Liver (tissue), 9 donors: ENCODE data around the gene TBX21. TPM values are rescaled to one million over a fixed set of nuclear protein-coding genes. Genes with fewer than 3 reads are reported as not detected.

Experiments used
- DNase-seq: peaks from one replicate; pipeline ENCODE4 v3.0.0-alpha.2; 2017; ENCODE audit warnings: low spot score
- H3K27ac ChIP-seq, 2 donors: one replicate each; pipeline ENCODE4 v1.7.0; 2013; ENCODE audit warnings: inconsistent platforms in 2 of 2, low read length in 2 of 2, control low read depth in 1 of 2, low read depth in 1 of 2, mild to moderate bottlenecking in 1 of 2
- H3K27me3 ChIP-seq, 4 donors: one replicate each; pipeline versions ENCODE4 v1.6.1 to v1.7.0; 2013; ENCODE audit warnings: low read length in 3 of 4, inconsistent platforms in 1 of 4, mild to moderate bottlenecking in 1 of 4, moderate library complexity in 1 of 4; ENCODE audit not compliant: control insufficient read depth in 4 of 4, insufficient read depth in 4 of 4
- H3K36me3 ChIP-seq, 4 donors: one replicate each; pipeline versions ENCODE4 v1.6.1 to v1.7.0; 2013; ENCODE audit warnings: low read length in 3 of 4, mild to moderate bottlenecking in 3 of 4, low read depth in 1 of 4, moderate library complexity in 1 of 4; ENCODE audit not compliant: control insufficient read depth in 4 of 4, insufficient read depth in 3 of 4
- H3K4me1 ChIP-seq, 4 donors: one replicate each; pipeline versions ENCODE4 v1.6.1 to v1.7.0; 2013; ENCODE audit warnings: low read length in 3 of 4, mild to moderate bottlenecking in 3 of 4, moderate library complexity in 1 of 4; ENCODE audit not compliant: control insufficient read depth in 4 of 4, insufficient read depth in 4 of 4
- H3K4me3 ChIP-seq, 3 donors: one replicate each; pipeline versions ENCODE4 v1.6.1 to v1.7.0; 2013; ENCODE audit warnings: low read length in 3 of 3, control low read depth in 1 of 3, low read depth in 1 of 3, mild to moderate bottlenecking in 1 of 3
- H3K9ac ChIP-seq, 2 donors: one replicate each; pipeline ENCODE4 v1.7.0; 2013; ENCODE audit warnings: low read length in 2 of 2, mild to moderate bottlenecking in 2 of 2, moderate library complexity in 2 of 2, control low read depth in 1 of 2, low read depth in 1 of 2
- H3K9me3 ChIP-seq, 4 donors: one replicate each; pipeline versions ENCODE4 v1.6.1 to v1.7.0; 2013; ENCODE audit warnings: low read length in 3 of 4; ENCODE audit not compliant: control insufficient read depth in 4 of 4
- ATF3 ChIP-seq: IDR thresholded peaks from 2 replicates; pipeline ENCODE4 v1.6.1; 2016; ENCODE audit warnings: antibody characterized with exemption
- CTCF ChIP-seq: fragments of 150-350 bp; IDR thresholded peaks from 2 replicates; pipeline ENCODE4 v1.5.1; 2017; ENCODE audit warnings: improper control_type of control experiment, low read depth, low read length; ENCODE audit not compliant: missing input control
- FOXA2 ChIP-seq: IDR thresholded peaks from 2 replicates; pipeline ENCODE4 v1.6.1; 2016; ENCODE audit warnings: antibody characterized with exemption
- GABPA ChIP-seq, 2 donors: IDR thresholded peaks in 1 of 2; conservative IDR thresholded peaks in 1 of 2; 2 replicates each; pipeline ENCODE4 v1.6.1; 2016; ENCODE audit warnings: antibody characterized with exemption in 2 of 2, mild to moderate bottlenecking in 1 of 2, moderate library complexity in 1 of 2
- HNF4A ChIP-seq, 2 donors: conservative IDR thresholded peaks; 2 replicates each; pipeline ENCODE4 v1.6.1; 2016; ENCODE audit warnings: antibody characterized with exemption in 2 of 2, mild to moderate bottlenecking in 2 of 2
- HNF4G ChIP-seq: IDR thresholded peaks from 2 replicates; pipeline ENCODE4 v1.6.1; 2016; ENCODE audit warnings: antibody characterized with exemption
- MAX ChIP-seq: IDR thresholded peaks from 2 replicates; pipeline ENCODE4 v1.6.1; 2016; ENCODE audit warnings: antibody characterized with exemption
- REST ChIP-seq: IDR thresholded peaks from 2 replicates; pipeline ENCODE4 v1.6.1; 2016; ENCODE audit warnings: antibody characterized with exemption, mild to moderate bottlenecking
- SP1 ChIP-seq: IDR thresholded peaks from 2 replicates; pipeline ENCODE4 v1.6.1; 2018; ENCODE audit warnings: antibody characterized with exemption, mild to moderate bottlenecking
- TAF1 ChIP-seq: conservative IDR thresholded peaks from 2 replicates; pipeline ENCODE4 v1.6.1; 2016; ENCODE audit warnings: antibody characterized with exemption, mild to moderate bottlenecking
- YY1 ChIP-seq: IDR thresholded peaks from 2 replicates; pipeline ENCODE4 v1.6.1; 2016; ENCODE audit warnings: antibody characterized with exemption, mild to moderate bottlenecking
- ZBTB33 ChIP-seq: IDR thresholded peaks from 2 replicates; pipeline ENCODE4 v1.6.1; 2016; ENCODE audit warnings: antibody characterized with exemption
- WGBS: extraction: QIAGEN DNeasy Blood & Tissue Kit; methylation state at CpG from one replicate; pipeline ENCODE4 v1.1.7; 2013; 5-methylcytosine and 5-hydroxymethylcytosine counted together
- polyA plus RNA-seq, 2 donors: library from polyadenylated mRNA; stranded (reverse) in 1 of 2; unstranded in 1 of 2; fragments of 200-250 nt in 1 of 2; fragments of >200 nt in 1 of 2; fragmentation: Nextera tagmentation in 1 of 2; extraction: Ambion mirVana in 1 of 2; gene quantifications; one replicate each; pipeline versions ENCODE4 v1.2.1 to v1.2.3, GENCODE V29; 2013 to 2015
- total RNA-seq, 2 donors: library from RNA; depleted of rRNA; stranded (reverse); fragments of >200 nt; gene quantifications; one replicate each; pipeline ENCODE4 v1.2.3, GENCODE V29; 2014
- donor health status: healthy.
- donor health status: healthy.
- donor health status: healthy.
- donor health status: healthy.
- donor health status: healthy.

Gene TBX21
- total and polyA plus RNA-seq, 4 donors: 0.19 to 0.59 (median 0.25) TPM; not detected in 1

GRCh38 chr17:47715669-47716325, 17.2 kb upstream of the TBX21 start:
- Histone ChIP-seq H3K27me3 (peaks cover 0 to 2% (median 0%) of the 10 kb centered on the region in 4 donors), H3K4me1 (peaks cover 0 to 9% (median 0%) of the 10 kb centered on the region in 4 donors), H3K27ac (no peak overlapping the region), H3K9me3 (no peaks in the 10 kb centered on the region), H3K4me3 (no peak overlapping the region), H3K9ac (no peak overlapping the region), H3K36me3 (no peaks in the 10 kb centered on the region)
- DNase-seq: no peak
- WGBS: 73% methylated on average over 10 of the region's 10 CpGs
- TF ChIP-seq TAF1 (no peak), ZBTB33 (no peak), REST (no peak), SP1 (no peak), FOXA2 (no peak), HNF4A (conservative IDR thresholded peaks at IDR 0.05) (no peak), MAX (no peak), GABPA (IDR thresholded peaks at IDR 0.05 in 1 of 2, conservative IDR thresholded peaks at IDR 0.05 in 1 of 2) (no peak), CTCF (no peak), YY1 (no peak), ATF3 (no peak)

GRCh38 chr17:47716375-47716774, 16.7 kb upstream of the TBX21 start:
- WGBS: 89% methylated on average over 3 of the region's 3 CpGs

More at GRCh38 chr17:47716375-47716774, 16.7 kb upstream of the TBX21 start:
- no peak for DNase-seq
- H3K36me3 ChIP-seq: no peaks in the 10 kb centered on the region
- no peak for TF ChIP-seq HNF4G
- no peak for TF ChIP-seq GABPA (IDR thresholded peaks at IDR 0.05 in 1 of 2, conservative IDR thresholded peaks at IDR 0.05 in 1 of 2)
- no peak for TF ChIP-seq MAX
- no peak for TF ChIP-seq FOXA2
- no peak for TF ChIP-seq SP1
- no peak for TF ChIP-seq HNF4A (conservative IDR thresholded peaks at IDR 0.05)
- H3K4me3 ChIP-seq: no peak overlapping the region
- H3K27ac ChIP-seq: no peak overlapping the region
- no peak overlapping the region for H3K9ac ChIP-seq
- H3K9me3 ChIP-seq: no peaks in the 10 kb centered on the region
- H3K4me1 ChIP-seq: peaks cover 0 to 11% (median 0%) of the 10 kb centered on the region in 4 donors
- H3K27me3 ChIP-seq: peaks cover 0 to 2% (median 0%) of the 10 kb centered on the region in 4 donors
